ENCODE data around the gene KIF1B. TPM values are rescaled to one million over a fixed set of nuclear protein-coding genes. Genes with fewer than 3 reads are reported as not detected.

KIF1B gene, protein sequence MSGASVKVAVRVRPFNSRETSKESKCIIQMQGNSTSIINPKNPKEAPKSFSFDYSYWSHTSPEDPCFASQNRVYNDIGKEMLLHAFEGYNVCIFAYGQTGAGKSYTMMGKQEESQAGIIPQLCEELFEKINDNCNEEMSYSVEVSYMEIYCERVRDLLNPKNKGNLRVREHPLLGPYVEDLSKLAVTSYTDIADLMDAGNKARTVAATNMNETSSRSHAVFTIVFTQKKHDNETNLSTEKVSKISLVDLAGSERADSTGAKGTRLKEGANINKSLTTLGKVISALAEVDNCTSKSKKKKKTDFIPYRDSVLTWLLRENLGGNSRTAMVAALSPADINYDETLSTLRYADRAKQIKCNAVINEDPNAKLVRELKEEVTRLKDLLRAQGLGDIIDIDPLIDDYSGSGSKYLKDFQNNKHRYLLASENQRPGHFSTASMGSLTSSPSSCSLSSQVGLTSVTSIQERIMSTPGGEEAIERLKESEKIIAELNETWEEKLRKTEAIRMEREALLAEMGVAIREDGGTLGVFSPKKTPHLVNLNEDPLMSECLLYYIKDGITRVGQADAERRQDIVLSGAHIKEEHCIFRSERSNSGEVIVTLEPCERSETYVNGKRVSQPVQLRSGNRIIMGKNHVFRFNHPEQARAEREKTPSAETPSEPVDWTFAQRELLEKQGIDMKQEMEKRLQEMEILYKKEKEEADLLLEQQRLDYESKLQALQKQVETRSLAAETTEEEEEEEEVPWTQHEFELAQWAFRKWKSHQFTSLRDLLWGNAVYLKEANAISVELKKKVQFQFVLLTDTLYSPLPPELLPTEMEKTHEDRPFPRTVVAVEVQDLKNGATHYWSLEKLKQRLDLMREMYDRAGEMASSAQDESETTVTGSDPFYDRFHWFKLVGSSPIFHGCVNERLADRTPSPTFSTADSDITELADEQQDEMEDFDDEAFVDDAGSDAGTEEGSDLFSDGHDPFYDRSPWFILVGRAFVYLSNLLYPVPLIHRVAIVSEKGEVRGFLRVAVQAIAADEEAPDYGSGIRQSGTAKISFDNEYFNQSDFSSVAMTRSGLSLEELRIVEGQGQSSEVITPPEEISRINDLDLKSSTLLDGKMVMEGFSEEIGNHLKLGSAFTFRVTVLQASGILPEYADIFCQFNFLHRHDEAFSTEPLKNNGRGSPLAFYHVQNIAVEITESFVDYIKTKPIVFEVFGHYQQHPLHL (N-terminal part only)
- 100 to 1,000 TPM in 5 of 8 experiments, 10 to 100 TPM in 3; 17.4 to 179 (median 157) TPM for total RNA-seq

DNA sequence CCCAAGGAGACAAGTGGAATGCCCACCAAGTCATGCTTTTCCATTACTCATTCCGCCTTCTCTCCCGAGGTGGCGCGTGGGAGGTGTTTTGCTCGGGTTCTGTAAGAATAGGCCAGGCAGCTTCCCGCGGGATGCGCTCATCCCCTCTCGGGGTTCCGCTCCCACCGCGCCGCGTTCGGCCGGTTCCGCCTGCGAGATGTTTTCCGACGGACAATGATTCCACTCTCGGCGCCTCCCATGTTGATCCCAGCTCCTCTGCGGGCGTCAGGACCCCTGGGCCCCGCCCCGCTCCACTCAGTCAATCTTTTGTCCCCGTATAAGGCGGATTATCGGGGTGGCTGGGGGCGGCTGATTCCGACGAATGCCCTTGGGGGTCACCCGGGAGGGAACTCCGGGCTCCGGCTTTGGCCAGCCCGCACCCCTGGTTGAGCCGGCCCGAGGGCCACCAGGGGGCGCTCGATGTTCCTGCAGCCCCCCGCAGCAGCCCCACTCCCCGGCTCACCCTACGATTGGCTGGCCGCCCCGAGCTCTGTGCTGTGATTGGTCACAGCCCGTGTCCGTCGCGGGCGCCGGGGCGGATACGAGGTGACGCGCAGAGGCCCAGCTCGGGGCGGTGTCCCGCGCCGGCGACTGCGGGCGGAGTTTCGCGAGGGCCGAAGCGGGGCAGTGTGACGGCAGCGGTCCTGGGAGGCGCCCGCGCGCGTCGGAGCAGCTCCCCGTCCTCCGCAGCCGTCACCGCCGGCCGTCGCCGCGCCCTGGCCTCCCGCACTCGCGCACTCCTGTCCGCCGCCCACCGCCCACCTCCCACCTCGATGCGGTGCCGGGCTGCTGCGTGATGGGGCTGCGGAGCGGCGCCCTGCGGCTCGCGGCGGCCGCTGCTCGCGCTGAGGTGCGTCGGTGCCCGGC is at the start of gene KIF1B:
Gene KIF1B, plus strand, starts transcription at position 666 of the 906 bp plus-strand sequence. CDS start 21,759 bp downstream, outside the sequence.
- H3K4me1 ChIP-seq (replicated peaks in 1 of 2) = peaks cover 13 to 19% of the 10 kb centered on the region in 2 donors
- WGBS, 10 experiments = 0 to 10% (median 0%) methylated on average over 2 to 13 of the region's 107 CpGs; no CpG with 5 or more reads in 4 of the 10 experiments
- H3K27ac ChIP-seq = peak within 1 kb of the TSS; percentile 93 to 97
- peak within 1 kb of the TSS; percentile 55 to 96 (median 72) for H3K4me3 ChIP-seq
- in situ Hi-C loops (cut with MboI; ENCODE audit: low pct_unique_long_range_greater_than_20kb in 2 of 9, low sequenced_read_pairs in 9 of 9, unreplicated experiment in 9 of 9) = no loop called here
- peak; percentile 86 to 92 (median 89) for ATAC-seq (replicated peaks in 6 of 8)

DNA sequence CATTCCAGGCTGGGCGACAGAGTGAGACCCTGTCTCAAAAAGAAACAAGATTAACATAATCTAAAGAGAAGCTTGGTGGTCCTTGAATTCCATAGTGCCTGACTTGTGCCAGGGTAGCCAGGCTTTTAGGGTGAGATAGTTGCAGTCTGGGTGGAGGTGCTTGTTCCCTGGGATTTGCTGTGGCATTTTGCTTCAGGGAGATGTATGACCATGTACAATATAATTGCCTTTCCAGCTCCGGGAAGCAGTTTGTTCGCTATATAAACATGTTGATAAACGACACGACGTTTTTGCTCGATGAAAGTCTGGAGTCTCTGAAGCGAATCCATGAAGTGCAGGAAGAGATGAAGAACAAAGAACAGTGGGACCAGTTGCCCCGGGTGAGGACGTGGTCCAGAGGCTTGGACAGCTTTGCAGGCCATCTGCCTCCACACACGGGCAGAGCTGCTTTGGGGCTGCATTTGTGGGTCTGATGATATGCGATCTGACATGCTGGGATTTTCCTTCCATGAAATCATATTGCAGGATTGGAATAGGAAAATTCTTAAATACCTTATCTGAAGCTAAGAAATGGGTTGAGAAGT is 49.4 kb upstream of the KIF1B start:
- Histone ChIP-seq H3K27ac (peak overlapping the region; percentile 48 to 65), H3K4me1 (replicated peaks in 1 of 2) (peaks cover 16 to 17% of the 10 kb centered on the region in 2 donors), H3K4me3 (no peak overlapping the region)
- in situ Hi-C loops (cut with MboI; ENCODE audit: low pct_unique_long_range_greater_than_20kb in 2 of 9, low sequenced_read_pairs in 9 of 9, unreplicated experiment in 9 of 9) = no loop called here
- ATAC-seq (replicated peaks in 6 of 8) = peak in 6 of 8 experiments; percentile 32 to 93 (median 73)
- 23 to 100% (median 59%) methylated on average over 1 to 12 of the region's 12 CpGs; no CpG with 5 or more reads in 1 of the 10 experiments for WGBS, 10 experiments

DNA sequence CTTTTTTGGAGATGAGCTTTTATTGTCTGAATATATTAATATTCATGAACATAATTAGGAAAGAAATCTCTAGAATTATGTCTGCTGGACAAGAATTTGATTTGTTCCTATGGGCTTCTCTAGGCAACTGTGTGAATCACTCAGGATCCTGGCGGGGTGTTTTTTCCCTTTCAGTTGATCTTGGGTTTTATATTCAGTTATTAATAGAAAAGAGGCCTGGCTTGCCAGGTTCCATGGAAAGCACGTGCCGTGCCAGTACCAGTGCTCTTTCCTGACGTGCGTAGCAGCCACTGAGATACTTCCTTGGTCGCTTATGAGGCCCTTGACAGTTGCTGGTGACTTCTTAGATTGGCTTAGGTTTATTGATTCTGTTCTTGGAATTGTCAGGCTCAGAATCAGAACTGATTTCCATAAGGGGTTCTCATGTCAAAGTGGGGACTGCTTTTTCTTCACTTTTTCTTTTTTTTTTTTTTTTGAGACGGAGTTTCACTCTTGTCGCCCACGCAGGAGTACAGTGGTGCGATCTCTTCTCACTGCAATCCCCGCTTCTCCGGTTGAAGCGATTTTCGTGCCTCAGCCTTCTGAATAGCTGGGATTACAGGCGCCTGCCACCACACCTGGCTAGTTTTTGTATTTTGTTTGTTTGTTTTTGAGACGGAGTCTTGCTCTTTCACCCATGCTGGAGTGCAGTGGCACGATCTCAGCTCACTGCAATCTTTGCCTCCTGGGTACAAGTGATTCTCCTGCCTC is 48.7 kb upstream of the KIF1B start:
- ATAC-seq (replicated peaks in 6 of 8) = peak in 4 of 8 experiments; percentile 16 to 57 (median 29)
- Histone ChIP-seq H3K27ac (peak overlapping the region; percentile 12 to 65), H3K4me1 (replicated peaks in 1 of 2) (peaks cover 16 to 17% of the 10 kb centered on the region in 2 donors), H3K4me3 (no peak overlapping the region)
- in situ Hi-C loops (cut with MboI; ENCODE audit: low pct_unique_long_range_greater_than_20kb in 2 of 9, low sequenced_read_pairs in 9 of 9, unreplicated experiment in 9 of 9) = no loop called here
- WGBS, 10 experiments = 73 to 95% (median 87%) methylated on average over 5 to 17 of the region's 17 CpGs

DNA sequence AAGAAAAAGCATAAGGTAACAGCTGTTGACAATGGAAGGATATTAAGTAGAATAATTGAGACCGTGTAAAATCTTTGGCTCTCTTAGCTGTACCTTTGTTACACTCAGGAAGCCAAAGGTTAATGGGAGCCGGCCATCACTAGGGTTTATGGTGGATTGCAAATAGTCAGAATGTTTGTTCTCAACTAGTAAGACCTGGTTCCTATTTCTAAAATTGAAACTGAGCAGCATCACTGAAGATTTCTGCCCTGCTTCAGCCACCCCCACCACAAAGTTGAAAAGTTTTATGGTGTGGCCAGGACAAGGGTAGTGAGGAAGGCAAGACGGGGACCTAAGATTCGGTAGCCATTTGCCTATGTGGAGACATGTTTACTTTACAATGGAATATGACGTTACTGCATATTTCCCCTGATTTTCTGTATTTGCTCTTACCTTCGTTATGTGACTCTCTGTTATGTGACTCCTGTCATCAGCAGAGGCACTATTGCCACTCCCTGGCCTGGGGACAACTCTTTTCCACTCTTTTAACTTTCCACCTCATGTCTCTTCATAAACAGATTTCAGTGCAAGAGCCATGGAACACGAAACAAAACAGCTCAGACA is 41.4 kb upstream of the KIF1B start:
- H3K4me3 ChIP-seq = no peak overlapping the region
- H3K27ac ChIP-seq = peak overlapping the region in 1 of 2 donors; percentile 12
- 44 to 100% (median 92%) methylated on average over 2 to 7 of the region's 7 CpGs for WGBS, 10 experiments
- no peak for ATAC-seq (replicated peaks in 6 of 8)
- in situ Hi-C loops (cut with MboI; ENCODE audit: low pct_unique_long_range_greater_than_20kb in 2 of 9, low sequenced_read_pairs in 9 of 9, unreplicated experiment in 9 of 9) = no loop called here
- peaks cover 0 to 21% of the 10 kb centered on the region in 2 donors for H3K4me1 ChIP-seq (replicated peaks in 1 of 2)

DNA sequence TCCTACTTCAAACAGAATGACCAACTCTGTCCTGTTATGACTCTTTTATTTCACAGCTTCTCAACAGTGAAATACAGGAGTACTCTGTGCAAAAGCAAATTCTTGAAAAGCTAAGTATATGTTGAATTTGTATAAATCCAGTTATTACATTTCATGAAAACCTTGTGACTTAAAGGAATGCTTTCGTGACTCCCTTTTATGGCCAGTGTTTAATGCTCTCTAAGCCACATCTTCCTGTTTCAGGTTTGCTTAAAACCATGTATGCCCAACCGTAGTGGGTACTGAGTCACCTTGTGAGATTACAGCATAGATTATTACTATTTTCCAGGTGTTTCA is 40.2 kb upstream of the KIF1B start:
- Histone ChIP-seq H3K4me3 (no peak overlapping the region), H3K4me1 (replicated peaks in 1 of 2) (peaks cover 0 to 21% of the 10 kb centered on the region in 2 donors), H3K27ac (no peak overlapping the region)
- in situ Hi-C loops (cut with MboI; ENCODE audit: low pct_unique_long_range_greater_than_20kb in 2 of 9, low sequenced_read_pairs in 9 of 9, unreplicated experiment in 9 of 9) = no loop called here
- no peak for ATAC-seq (replicated peaks in 6 of 8)
- 64 to 100% (median 90%) methylated on average over 1 to 2 of the region's 2 CpGs; no CpG with 5 or more reads in 1 of the 10 experiments for WGBS, 10 experiments

DNA sequence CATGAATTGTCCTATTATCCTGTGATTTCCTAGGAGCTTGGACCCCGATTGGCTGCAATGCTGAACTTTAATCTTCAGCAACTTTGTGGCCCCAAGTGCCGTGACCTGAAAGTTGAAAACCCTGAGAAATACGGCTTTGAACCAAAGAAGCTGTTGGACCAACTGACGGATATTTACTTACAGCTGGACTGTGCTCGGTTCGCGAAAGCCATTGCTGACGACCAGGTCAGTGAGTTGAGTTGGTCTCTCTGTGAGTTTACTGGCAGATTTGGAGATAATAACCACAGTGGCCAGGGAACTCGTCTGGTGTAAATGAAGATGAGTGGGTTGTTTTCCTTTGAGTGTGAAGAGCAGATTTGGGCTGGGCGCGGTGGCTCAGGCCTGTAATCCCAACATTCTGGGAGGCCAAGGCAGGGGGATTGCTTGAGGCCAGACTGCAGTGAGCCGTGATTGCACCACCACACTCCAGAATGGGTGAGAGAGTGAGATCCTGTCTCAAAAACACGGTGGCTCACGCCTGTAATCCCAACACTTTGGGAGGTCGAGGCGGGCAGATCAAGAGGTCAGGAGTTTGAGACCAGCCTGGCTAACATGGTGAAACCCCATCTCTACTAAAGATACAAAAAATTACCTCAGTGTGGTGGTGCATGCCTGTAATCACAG is 39.1 kb upstream of the KIF1B start:
- in situ Hi-C loops (cut with MboI; ENCODE audit: low pct_unique_long_range_greater_than_20kb in 2 of 9, low sequenced_read_pairs in 9 of 9, unreplicated experiment in 9 of 9) = no loop called here
- Histone ChIP-seq H3K4me3 (no peak overlapping the region), H3K4me1 (replicated peaks in 1 of 2) (peaks cover 0 to 21% of the 10 kb centered on the region in 2 donors), H3K27ac (peak overlapping the region in 1 of 2 donors; percentile 27)
- peak in 1 of 8 experiments; percentile 20 for ATAC-seq (replicated peaks in 6 of 8)
- 8 to 100% (median 81%) methylated on average over 1 to 14 of the region's 16 CpGs for WGBS, 10 experiments

DNA sequence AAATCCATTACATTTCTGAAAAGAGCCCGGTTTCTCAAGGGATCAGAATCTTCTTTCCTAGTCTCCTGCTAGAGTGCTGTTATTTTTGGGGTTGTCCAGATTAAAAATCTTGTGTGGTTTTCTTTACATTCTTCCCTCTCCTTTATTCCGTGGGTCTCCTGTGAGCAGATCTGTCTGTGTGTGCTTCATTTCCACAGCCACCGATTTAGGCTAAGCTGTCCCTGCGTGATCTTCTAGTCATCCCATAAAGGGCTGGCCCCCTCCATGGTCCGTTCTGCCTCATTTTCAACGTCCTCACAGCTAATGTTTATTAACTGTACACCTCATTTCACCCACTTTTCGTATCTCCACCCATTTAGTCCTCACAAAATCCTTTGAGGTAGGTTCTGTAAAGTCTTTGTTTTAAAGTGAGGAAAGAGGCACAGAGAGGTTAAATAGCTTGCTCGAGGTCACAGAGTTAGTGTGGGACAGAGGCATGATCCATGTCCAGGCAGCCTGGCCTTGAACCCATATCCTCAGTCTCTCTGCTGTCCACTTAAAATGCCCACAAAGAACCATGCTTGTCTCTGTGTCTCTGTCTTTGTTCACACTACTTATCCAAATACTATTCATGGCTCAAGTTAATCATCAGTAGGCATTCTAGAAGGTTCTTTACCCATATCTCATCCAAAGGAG is 38.2 kb upstream of the KIF1B start:
- Histone ChIP-seq H3K4me1 (replicated peaks in 1 of 2) (peaks cover 0 to 22% of the 10 kb centered on the region in 2 donors), H3K4me3 (no peak overlapping the region), H3K27ac (no peak overlapping the region)
- in situ Hi-C loops (cut with MboI; ENCODE audit: low pct_unique_long_range_greater_than_20kb in 2 of 9, low sequenced_read_pairs in 9 of 9, unreplicated experiment in 9 of 9) = no loop called here
- WGBS, 10 experiments = 71 to 100% (median 86%) methylated on average over 1 to 8 of the region's 8 CpGs
- ATAC-seq (replicated peaks in 6 of 8) = no peak

DNA sequence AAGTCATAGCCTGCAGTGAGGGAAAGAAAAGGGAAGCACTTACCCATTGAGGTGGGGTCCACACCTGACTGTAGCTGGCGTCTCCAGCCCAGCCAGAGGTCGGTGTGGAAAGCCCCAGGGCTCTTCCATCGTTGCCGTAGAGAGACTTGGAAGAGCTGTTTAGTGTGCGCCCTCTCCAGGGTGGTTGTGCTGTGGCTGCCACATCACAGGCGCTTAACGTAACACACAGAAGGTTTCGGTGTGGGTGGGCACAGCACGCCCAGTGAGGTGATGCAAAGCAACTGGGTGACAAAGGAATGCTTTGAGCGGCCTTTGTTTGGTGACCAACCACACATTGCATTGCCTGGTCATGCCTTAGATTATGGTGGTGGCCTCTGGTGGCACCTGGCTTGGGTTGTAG is 36.8 kb upstream of the KIF1B start:
- WGBS, 10 experiments = 86 to 100% (median 95%) methylated on average over 1 to 8 of the region's 10 CpGs; no CpG with 5 or more reads in 5 of the 10 experiments
- H3K27ac ChIP-seq = no peak overlapping the region
- H3K4me1 ChIP-seq (replicated peaks in 1 of 2) = peaks cover 13 to 36% of the 10 kb centered on the region in 2 donors
- in situ Hi-C loops (cut with MboI; ENCODE audit: low pct_unique_long_range_greater_than_20kb in 2 of 9, low sequenced_read_pairs in 9 of 9, unreplicated experiment in 9 of 9) = no loop called here
- no peak for ATAC-seq (replicated peaks in 6 of 8)
- no peak overlapping the region for H3K4me3 ChIP-seq

DNA sequence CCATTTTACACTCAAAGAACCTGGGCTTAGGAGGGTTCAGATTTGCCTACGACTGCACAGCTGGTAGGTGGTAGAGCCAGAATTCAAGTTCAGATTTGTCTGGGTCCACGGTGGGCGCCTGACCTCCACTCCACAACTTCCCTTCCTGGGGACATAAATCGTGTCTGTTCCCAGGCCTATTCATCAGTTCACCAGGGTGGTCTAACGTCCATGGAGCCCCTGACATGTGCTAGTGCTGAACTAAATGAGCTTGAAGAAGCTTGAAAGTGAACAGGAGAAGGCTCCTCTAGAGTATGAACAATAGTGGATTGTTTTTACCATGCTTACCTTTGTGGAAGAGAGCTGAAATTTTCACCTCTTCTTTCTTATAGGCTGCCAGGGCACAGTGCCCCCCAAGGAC is 32.5 kb upstream of the KIF1B start:
- H3K27ac ChIP-seq = peak overlapping the region; percentile 85 to 87

More for the DNA sequence above, 32.5 kb upstream of the KIF1B start:
- peak overlapping the region in 1 of 5 donors; percentile 10 for H3K4me3 ChIP-seq
- 8 to 100% (median 35%) methylated on average over 1 to 5 of the region's 5 CpGs; no CpG with 5 or more reads in 2 of the 10 experiments for WGBS, 10 experiments
- peak in 1 of 8 experiments; percentile 24 for ATAC-seq (replicated peaks in 6 of 8)
- peaks cover 38 to 42% of the 10 kb centered on the region in 2 donors for H3K4me1 ChIP-seq (replicated peaks in 1 of 2)
- in situ Hi-C loops (cut with MboI; ENCODE audit: low pct_unique_long_range_greater_than_20kb in 2 of 9, low sequenced_read_pairs in 9 of 9, unreplicated experiment in 9 of 9) = no loop called here

All from motor neuron (in vitro differentiated cells).